Activated CD4-positive, alpha-beta T cell treated with anti-CD3 and anti-CD28 coated beads, Interleukin-2, amount 50 U/mL, for 24 hours (primary cell): Measurements from ENCODE around the gene CNR2.
A peak's percentile ranks its signal among the peaks of the same experiment; 100 is the strongest.
"Not testable (repeated sequence)": the region's sequence is repeated elsewhere in the genome, so short reads cannot be mapped to it uniquely, and the experiment has no call there.

ENCODE experiments used
- DNase-seq, 2 donors: peaks; one replicate each; pipeline ENCODE4 v3.0.0-alpha.2; 2020; ENCODE audit warnings: low read depth in 1 of 2, low spot score in 1 of 2

CNR2 gene

GRCh38 chr1:23889074-23889473, 24.1 kb downstream of the CNR2 start:
- DNase-seq = no peak

DNA sequence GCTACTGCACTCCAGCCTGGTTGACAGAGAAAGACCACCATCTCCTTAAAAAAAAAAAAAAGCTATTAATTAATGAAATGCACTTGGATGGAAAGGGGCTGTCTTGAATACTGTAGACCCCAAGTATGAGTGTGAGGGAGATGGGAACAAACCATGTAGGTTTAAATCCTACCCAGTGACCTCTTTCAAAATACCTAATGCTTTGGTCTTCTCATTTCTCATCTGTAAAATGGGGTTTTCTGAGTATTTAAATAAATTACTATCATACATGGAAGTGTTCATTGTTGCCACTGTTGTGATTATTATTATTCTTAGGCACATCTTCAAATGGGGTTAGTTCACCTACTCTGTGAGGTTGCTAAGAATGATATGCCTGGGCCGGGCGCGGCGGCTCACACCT, 27.9 kb downstream of the CNR2 start:
- DNase-seq = no peak

GRCh38 chr1:23882746-23883145, 30.4 kb downstream of the CNR2 start:
- DNase-seq = no peak

- DNase-seq = no peak
These were observed 33.4 kb downstream of the CNR2 start for GRCh38 chr1:23879809-23880208.

GRCh38 chr1:23878668-23879067, 34.5 kb downstream of the CNR2 start:
- no peak for DNase-seq

DNA sequence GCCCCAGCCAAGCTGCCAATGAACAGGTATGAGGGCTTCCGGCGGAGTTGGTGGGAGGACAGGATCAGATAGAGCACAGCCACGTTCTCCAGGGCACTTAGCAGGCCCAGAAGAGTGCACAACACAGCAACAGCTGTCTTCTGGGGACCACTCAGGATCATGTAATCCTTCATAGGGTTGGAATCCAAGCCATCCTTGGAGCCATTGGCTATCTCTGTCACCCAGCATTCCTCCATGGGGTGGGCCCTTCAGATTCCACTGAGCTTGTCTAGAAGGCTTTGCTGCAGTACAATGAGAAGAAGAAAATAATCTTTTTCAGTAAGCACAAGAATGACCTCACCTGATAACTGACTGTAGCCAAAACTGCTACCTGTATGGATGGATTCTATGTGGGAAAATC, 37.8 kb downstream of the CNR2 start:
- no peak for DNase-seq

DNA sequence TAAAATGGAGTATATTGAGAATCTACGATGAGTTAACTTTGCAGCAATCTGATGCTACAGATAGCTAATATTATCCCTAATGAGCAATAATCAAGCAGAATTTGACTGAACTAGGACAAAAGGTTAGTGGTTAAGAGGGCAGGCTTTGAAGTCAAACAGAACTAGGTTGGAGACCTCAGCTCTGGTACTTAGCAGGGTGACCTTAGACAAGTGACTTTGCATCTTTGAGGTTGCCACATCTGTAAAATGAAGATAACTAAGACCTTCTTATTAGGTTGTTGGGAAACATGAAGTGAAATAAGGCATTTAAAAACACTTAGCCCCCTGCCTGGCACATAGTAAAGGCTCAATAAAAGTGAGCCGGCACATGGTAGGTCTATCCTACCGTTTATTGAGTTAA, 40.7 kb downstream of the CNR2 start:
- DNase-seq = no peak

GRCh38 chr1:23869051-23869450, 44.1 kb downstream of the CNR2 start:
- no peak for DNase-seq

DNA sequence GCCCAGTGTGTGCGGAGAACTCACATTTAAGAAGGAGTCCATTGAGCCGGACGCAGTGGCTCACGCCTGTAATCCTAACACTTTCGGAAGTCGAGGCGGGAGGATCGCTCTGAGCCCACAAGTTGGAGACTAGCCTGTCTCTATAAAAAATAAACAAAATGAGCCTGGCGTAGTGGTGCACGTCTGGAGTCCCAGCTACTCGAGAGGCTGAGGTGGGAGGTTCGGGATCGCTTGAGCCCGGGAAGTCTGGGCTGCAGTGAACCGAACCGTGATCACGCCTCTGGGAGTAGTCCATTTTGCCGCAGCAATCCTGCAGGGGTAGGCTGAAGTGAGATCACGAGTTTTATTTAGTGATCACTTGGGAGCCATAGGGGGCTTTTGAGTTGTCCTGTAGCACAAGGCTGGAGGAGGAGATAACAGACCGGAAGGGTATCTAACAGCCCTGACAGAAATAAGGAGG, 44.6 kb downstream of the CNR2 start:
- DNase-seq = no peak

- DNase-seq = peak; percentile 83 to 92
These were observed 45.1 kb downstream of the CNR2 start, which contains the start of gene FUCA1 for GRCh38 chr1:23867895-23868556. TSS of gene FUCA1 (minus strand) at chr1:23868290. CDS start at chr1:23868286, 4 bp downstream.

DNA sequence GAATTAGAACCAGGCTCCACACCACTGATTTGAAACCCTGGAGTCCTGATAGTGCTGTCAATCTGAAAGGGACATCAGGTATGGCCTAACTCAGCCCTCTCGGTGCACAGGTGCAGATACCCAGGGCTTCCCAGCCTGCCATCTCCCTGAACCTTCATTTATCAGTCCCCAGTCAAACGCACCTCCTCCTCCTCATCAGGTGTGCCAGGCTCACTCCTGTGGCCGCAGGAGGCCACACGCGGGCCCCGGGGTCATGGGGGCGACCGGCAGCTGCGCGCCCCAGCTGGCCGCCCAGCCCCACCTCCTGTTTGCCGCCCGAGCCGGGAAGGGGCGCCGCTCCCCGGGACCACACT, 45.6 kb downstream of the CNR2 start:
- DNase-seq = no peak

DNA sequence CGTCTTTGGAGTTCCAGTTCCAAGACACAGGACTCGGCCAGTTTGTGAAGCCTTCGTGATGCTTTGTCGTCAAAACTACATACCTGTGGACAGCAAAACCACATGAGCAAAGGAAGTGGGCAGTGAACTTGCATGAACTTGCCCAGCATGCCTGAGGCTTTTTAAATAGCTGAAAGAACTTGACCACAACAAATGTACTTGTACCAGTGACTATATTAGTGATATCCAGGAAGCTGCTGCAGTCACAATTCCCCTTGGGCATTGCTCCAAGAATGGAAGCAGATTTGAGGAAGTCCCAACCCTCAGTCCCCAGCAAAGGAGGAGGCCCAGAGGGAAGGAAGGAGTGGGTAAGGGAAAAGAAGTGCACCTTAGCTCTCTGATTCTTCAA, 47.6 kb downstream of the CNR2 start:
- DNase-seq = no peak

GRCh38 chr1:23864801-23865542, 48.2 kb downstream of the CNR2 start:
- DNase-seq = no peak

DNA sequence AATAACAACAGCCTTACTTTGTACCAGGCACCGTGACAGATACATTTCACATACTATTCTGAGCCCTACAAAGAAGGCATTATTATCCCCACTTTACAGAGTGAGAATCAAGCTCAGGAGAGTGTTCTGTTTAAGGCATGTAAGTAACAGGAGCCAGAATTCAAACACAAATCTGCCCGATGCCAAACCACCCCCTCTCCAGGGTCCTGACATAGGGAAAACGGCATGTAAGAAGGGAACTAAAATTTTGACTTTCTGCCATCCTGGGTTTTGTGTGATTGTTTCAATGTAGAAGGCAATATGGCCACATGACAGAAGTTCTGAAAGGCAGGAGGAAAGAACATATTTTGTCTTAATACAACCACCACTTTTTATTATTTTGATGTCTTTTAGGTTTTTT, 50.5 kb downstream of the CNR2 start:
- no peak for DNase-seq

DNA sequence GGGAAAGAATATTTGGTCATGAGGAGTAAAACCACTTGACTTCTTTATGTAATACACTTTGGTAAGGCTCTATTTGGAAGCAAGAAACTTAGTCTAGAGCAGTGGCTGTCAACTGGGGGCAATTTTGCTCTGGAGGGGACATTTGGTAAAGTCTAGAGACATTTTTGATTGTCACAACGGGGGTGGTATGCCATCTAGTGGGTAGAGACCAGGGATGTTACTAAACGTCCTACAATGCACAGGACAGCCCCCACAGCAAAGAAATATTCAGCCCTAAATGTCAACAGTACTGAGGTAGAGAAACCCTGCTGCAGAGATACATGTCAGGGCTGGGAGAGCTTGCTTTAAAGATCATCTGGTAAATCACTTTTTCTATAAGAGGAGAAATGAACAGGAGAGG, 58.6 kb downstream of the CNR2 start:
- no peak for DNase-seq

DNA sequence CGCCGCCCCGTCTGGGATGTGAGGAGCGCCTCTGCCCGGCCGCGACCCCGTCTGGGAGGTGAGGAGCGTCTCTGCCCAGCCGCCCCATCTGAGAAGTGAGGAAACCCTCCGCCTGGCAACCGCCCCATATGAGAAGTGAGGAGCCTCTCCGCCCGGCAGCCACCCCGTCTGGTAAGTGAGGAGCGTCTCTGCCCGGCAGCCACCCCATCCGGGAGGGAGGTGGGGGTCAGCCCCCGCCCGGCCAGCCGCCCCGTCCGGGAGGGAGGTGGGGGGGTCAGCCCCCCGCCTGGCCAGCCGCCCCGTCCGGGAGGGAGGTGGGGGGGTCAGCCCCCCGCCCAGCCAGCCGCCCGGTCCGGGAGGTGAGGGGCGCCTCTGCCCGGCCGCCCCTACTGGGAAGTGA, 60.0 kb downstream of the CNR2 start:
- not testable (repeated sequence) for DNase-seq

GRCh38 chr1:23851406-23851805, 61.8 kb downstream of the CNR2 start:
- DNase-seq = not testable (repeated sequence)

- no peak for DNase-seq
These were observed 64.2 kb downstream of the CNR2 start for GRCh38 chr1:23848673-23849616.

- DNase-seq = not testable (repeated sequence)
These were observed 65.6 kb downstream of the CNR2 start for GRCh38 chr1:23847482-23848095.

- no peak for DNase-seq
These were observed 68.0 kb downstream of the CNR2 start for GRCh38 chr1:23845163-23845562.

DNA sequence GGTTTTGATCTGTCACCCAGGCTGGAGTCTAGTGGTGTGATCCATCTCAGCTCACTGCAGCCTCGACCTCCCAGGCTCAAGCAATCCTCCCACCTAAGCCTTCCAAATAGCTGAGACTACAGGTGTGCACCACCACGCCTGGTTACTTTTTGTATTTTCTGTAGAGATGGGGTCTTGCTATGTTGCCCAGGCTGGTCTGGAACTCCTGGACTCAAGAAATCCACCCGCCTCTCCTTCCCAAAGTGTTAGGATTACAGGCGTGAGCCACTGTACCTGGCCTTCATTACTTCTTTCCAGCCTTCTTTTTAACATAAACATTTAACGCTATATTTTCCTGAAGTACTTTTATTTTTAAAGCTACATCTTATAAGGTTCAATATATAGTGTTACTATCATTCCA, 69.5 kb downstream of the CNR2 start:
- DNase-seq = no peak
